GM18951 (cell line): ENCODE measurements around the gene CLK3.
"Not testable (repeated sequence)": the region's sequence is repeated elsewhere in the genome, so short reads cannot be mapped to it uniquely, and the experiment has no call there.

Experiments used
- POLR2A ChIP-seq: IDR thresholded peaks from 4 replicates; pipeline ENCODE4 v1.6.1; 2011; ENCODE audit warnings: mild to moderate bottlenecking; ENCODE audit not compliant: insufficient read length, insufficient read depth; ENCODE audit errors: extremely low read depth
- in situ Hi-C: fragments of 300-500 bp; cut with MboI; formaldehyde crosslinking; loops from one replicate; pipeline ENCODE4 v1.12.0; 2022; ENCODE audit warnings: low sequenced_read_pairs, mixed read lengths, inconsistent platforms; ENCODE audit not compliant: unreplicated experiment

CLK3 gene

GRCh38 chr15:74646480-74646879, 30.8 kb downstream of the CLK3 start:
- TF ChIP-seq POLR2A = no peak
- in situ Hi-C loops = loop anchor here (25.0 kb wide), 1 partner anchor 291 kb away; the partner anchor contains the start of gene COX5A

- in situ Hi-C loops = loop anchor here (25.0 kb wide), 1 partner anchor 289 kb away; the partner anchor contains the start of gene COX5A
- TF ChIP-seq POLR2A = no peak
Measured at GRCh38 chr15:74648051-74648842, 32.6 kb downstream of the CLK3 start.

- in situ Hi-C loops = no loop called here
- TF ChIP-seq POLR2A = no peak
Measured at GRCh38 chr15:74651242-74651741, 35.7 kb downstream of the CLK3 start.

GRCh38 chr15:74653426-74654102, 37.9 kb downstream of the CLK3 start:
- in situ Hi-C loops = no loop called here
- no peak for TF ChIP-seq POLR2A

GRCh38 chr15:74655424-74655823, 39.8 kb downstream of the CLK3 start:
- in situ Hi-C loops = no loop called here
- TF ChIP-seq POLR2A = no peak

GRCh38 chr15:74656935-74657535, 41.4 kb downstream of the CLK3 start:
- TF ChIP-seq POLR2A = no peak
- in situ Hi-C loops = no loop called here

GRCh38 chr15:74657846-74658245, 42.2 kb downstream of the CLK3 start:
- in situ Hi-C loops = no loop called here
- TF ChIP-seq POLR2A = no peak

- in situ Hi-C loops = not testable (repeated sequence)
Measured at GRCh38 chr15:74661280-74661679, 45.6 kb downstream of the CLK3 start.

GRCh38 chr15:74662064-74662860, 46.6 kb downstream of the CLK3 start:
- no peak for TF ChIP-seq POLR2A
- in situ Hi-C loops = no loop called here

- TF ChIP-seq POLR2A = no peak
- in situ Hi-C loops = no loop called here
Measured at GRCh38 chr15:74663303-74664027, 47.8 kb downstream of the CLK3 start.

GRCh38 chr15:74664028-74664616, 48.5 kb downstream of the CLK3 start:
- in situ Hi-C loops = no loop called here
- no peak for TF ChIP-seq POLR2A

- no peak for TF ChIP-seq POLR2A
- in situ Hi-C loops = no loop called here
Measured at GRCh38 chr15:74664670-74665069, 49.0 kb downstream of the CLK3 start.
